HT1080 (cell line): ENCODE results near the gene NF2. TPM values are rescaled to one million over a fixed set of nuclear protein-coding genes. Genes with fewer than 3 reads are reported as not detected.
A peak's percentile ranks its signal among the peaks of the same experiment; 100 is the strongest.

Source experiments
- DNase-seq: peaks from one replicate; pipeline ENCODE4 v3.0.0-alpha.2; 2015; ENCODE audit warnings: low read depth
- total RNA-seq: library from RNA; depleted of rRNA; stranded (reverse); fragments of >200 nt; shearing (Covaris generic); gene quantifications from 2 replicates; pipeline ENCODE4 v1.2.3, GENCODE V29; 2014

The NF2 gene
- total RNA-seq, 1 experiment from 2014 or later = 209 TPM

DNA sequence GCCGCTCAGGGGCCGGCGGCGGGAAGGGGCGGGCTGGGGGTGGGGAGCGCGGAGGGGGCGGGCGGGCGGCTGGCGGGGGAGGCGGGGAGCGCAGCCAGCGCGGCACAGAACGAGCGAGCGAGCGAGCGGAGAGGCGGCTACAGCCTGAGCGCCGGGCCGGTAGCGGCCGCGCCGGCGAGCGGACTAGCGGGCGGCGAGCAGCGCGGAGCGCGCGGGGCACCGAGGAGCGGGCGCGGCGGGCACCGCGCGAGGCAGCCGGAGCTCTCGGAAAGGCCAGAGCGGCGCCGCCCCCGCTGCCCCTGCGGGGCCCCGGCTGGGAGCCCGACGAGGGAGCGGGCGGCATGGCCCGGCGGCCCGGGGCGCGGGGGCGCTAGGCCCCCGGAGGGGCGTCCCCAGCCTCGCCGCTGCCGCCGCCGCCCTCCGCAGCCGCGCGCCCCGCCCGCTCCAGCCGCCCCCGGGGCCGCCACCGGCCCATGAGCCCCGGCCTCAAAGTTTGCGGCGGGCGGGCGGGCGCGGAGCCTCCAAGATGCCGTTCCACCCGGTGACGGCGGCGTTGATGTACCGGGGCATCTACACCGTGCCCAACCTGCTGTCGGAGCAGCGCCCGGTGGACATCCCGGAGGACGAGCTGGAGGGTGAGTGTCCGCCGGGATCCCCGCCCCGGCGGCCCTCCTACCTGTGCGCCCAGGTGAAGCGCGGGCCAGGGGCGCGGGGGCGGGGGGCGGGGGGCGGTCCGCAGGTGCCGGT lies 116.6 kb downstream of the NF2 start, which contains the start of gene CABP7:
Gene CABP7 (plus strand): TSS at position 105 of the 747 bp plus-strand sequence. CDS start 422 bp downstream, at position 527.
- DNase-seq = no peak

DNA sequence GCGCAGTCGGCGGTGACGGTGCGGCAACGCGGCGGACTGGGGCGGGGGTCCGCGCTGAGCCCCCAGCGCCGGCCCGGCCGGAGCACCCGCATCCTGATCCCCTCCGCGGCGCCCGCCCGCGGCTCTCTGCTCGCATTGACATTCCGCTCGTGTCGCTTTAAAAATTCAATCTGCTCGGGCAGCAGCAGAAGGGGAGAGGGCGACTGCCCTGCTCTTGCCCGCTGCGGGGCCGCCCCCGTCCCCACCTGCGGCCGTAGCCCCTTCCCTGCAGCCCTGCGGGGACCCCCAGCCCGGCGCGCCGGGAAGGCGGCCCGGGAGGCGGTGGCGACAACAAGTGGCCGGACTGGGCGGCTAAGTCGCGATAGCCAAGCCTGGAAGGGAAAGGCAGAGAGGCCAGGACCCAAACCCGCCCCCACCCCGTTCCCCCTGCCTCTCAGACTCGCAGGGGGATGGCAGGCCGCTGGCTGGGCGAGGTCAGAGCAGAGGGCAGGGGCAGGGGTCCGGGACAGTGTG lies 117.4 kb downstream of the NF2 start:
- DNase-seq = no peak

DNA sequence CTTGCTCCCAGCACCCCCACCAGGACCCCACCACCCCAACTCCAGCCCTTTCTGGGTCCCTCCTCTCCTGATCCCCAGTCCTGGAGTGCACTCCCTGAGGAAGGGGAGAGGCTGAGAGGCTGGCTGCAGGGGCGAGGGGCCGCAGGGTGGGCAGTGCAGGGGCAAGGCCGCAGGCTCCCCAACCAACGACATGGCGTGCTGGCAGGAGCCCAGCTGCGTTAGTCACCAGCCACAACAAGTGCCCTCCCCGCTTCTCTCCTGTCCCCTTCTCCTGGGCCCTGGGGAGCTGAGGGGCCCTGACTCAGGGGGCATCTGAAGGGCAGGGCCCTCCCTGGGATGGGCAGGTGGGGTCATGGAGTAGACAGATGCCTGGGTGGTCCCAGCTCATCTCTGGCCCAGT lies 118.7 kb downstream of the NF2 start:
- peak; percentile 44 for DNase-seq

DNA sequence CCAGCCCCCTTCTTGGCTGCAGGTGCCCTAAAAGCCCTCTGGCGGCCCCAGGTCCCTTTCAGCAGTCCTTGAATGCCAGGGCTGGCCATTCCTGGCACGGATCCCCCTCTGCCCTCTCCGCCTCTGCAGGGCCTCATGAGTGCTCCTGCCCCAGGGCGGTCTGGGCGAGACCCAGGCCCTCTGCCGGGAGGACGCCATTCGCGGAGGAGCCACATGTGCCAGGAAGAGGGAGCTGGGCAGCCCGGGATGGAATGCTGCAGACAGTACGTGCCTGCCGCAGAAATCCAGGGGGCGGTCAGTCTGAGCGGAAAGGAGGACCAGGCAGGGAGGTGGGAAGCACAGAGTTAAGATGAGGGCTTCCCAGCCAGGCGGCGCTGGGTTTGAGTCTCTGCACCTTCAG lies 119.2 kb downstream of the NF2 start:
- DNase-seq = no peak

DNA sequence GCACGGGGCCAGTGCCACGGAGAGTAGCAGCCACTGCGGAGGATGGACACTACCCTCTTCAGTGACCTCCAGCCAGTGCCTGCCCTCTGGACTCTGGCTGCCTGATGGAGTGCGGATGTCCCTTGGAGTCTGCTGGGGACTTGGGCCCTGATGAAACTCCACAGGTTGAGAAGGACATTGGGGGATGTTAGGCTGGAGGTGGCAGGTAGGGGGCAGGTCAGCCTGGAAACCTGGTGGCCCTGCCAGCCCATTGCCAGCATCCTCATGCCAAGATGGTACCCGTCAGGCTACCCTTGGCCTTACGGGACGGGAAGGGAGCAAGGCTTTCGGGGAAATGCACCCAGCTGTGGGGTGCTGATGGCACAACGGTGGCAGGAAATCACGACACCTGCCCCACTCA lies 120.3 kb downstream of the NF2 start:
- DNase-seq = no peak

DNA sequence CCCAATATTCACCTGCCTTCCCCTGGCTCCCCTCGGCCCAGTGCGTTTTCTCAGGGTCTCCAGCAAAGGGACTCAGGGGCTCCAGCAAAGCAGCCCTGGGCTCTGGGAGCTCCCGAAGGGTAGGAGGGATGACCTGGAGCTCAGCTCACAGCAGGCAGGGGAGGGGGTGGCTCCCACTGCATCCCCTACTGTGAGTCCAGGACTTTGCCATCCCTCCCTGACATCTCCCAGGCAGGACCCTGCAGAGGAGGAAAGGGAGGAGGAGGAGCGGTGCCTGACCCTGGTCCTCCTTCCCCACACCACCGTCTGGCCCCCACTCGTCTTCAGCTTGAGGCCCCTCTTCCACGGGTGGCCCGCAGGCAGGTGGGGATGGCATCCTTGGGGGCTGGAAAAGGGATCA lies 121.4 kb downstream of the NF2 start:
- DNase-seq = no peak

DNA sequence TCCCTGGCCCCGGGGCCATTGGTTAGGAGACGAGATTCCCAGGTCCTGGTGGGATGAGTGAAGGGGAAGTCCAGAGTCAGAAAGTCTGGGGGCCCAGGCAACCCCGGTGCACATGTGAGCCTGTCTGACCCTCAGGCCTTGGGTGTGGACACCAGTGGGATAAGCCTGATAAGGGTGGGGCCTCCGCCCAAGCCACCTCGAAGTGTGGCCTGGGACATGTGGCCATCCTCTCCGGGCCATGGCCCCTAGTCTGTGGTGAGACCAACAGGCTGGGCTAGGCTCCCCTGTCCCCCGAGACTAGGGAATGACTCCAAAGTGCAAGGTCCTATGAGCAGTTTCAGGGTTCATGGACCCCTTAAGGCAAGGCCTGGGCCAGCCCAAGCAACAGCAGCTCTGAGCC lies 122.7 kb downstream of the NF2 start:
- DNase-seq = no peak

DNA sequence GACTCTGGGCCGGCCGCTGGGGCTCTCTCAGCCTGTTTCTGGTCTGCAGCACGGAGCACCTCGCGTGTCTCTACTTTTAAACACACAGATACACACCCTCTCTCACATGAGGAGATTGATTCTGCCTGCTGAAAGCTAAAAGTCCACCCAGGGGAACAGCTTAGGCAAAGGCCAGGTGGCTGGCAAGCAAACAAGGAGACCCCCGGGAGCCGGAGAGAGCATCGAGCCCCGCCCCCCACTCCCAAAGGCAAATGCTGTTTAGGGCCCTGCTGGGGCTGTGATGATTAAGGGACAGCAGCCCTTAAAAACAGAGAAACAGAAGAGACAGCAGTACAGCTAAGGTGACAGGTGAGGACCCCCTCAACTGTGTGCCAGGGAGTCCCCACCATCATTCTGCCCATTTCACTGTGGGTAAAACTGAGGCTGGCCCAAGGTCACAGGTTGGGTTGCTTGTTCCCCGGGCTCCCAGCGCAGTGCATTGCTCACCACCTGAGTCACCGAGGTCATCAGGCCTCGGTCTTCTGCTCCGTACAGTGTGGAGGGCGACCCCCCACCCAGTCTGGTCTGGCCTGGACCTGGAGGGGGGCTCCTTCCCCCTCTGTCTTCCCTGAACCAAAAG lies 123.2 kb downstream of the NF2 start:
- DNase-seq = peak; percentile 14

DNA sequence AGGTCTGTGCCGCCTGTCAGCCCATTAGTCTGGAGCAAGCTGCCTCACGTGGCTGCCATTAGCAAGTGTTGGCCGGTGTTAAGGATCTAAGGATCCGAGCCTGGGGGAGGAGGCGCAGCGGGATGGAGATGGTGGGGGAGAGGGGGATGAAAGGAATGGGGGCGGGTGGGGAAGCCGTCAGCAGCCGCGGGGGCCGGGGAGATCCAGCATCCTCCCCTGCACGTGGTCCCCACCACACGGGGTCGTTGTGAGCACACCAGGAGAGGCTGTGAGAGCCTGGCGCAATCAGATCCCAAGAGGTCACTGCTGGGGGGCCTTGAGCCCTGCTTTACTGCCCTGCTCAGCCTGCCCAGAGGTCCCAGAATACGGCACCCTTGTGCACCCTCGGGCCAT lies 123.7 kb downstream of the NF2 start:
- DNase-seq = no peak

DNA sequence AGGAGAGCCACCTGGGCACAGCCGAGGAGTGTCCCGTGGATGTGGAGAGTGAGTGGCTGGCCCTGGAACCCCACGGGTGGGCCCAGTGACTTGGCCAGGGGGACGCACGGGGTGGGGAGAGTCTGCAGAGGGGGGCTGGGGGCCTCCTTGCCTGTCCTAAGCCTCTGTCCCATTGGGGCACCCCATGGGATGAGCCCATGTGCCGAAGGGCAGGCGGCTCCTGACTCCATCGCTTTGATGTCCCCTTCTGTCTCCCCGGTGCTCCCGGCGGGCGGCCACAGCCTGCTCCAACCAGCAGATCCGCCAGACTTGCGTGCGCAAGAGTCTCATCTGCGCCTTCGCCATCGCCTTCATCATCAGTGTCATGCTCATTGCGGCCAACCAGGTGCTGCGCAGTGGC lies 125.7 kb downstream of the NF2 start:
- DNase-seq = no peak

DNA sequence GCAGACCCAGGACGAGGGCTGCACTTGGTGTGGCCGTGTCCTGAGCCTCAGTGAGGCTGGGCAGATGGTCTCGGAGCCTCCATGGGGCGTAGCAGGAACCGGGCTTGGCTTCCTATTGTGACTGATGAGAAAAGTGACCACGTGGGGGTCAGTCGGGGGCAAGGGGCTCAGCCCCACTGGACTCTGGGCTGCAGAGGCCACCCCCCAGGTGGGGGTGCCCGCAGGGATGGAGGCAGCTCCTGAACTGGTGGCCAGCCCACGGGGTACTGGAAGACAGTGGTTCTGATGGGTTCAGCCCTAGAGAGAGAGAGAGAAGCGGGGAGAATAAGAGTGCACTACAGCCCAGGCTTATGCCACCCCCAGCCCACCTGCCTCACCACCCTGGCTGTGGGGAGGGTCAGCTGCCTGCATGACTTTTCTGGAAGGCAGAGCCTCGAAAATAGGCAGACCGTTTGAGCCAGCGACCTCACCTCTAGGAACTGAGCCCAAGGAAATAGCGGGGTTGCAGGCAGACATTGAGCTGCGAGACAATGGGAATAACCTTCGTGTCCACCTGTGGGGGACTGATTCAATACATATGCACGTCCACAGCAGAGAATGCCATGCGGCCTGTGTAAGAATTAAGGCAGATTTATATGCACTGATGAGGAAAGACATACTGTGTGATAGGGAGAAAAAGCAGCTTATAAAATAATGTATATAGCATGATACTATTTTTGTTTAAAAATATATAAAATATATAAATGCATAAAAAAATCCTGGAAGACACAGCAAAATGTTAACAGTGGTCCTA lies 127.8 kb downstream of the NF2 start:
- no peak for DNase-seq

DNA sequence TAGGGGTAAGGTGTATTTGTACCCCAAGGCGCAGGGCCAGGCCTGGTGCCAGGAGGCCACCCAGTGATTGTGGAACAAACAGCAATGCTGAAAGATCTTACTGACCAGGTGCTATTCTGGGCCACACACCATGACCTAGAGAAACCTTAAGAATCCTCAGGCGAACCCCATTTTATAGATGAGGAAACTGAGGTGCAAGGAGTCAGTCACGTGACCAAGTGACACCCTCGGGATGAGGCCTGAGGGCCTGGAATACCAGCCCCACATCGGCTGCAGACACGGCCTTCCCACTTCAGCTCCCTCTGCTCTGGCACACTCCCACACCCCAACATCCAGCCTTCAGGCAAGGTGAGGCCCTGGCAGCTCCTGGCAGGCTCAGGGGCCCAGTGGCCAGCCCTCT lies 129.4 kb downstream of the NF2 start:
- no peak for DNase-seq

DNA sequence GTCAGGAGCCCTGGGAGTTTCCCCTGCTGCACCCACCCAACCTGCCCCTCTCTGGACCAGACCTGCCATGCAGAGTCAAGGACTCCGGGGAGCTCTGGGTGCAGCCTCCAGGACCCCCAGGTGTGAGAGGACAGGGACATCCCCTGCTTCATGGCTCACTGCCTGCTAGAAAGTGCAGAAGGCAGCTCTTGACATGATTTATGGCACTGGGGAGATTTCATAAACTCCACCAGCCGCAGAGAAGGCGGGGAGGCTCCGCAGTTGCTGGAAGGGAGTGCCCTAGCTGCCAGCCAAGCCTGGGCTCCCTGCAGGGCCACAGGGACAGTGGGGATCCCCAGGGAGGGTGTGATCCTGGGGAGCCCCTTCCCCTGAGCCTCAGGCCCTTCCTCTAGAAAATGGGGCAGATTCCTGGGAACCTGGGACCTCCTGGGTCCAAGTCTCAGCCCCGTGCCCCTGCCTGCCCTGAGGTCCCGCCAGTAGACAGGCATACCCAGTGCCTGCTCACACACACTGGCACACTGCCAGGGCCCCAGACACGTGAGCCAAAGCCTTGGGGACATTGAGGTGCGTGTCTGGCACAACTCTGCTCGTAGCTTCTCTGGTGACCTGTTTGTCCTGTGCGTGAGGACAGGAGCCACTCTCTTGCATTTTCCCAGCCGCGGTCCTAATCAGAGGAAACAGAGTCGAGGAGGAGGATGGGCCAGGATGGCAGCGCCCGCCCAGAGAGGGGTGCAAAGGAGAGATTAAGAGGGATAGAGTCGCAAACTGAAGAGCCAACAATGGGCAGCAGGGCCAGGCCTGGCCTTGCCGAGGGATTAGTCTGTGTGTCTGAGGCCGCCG lies 130.1 kb downstream of the NF2 start:
- no peak for DNase-seq

DNA sequence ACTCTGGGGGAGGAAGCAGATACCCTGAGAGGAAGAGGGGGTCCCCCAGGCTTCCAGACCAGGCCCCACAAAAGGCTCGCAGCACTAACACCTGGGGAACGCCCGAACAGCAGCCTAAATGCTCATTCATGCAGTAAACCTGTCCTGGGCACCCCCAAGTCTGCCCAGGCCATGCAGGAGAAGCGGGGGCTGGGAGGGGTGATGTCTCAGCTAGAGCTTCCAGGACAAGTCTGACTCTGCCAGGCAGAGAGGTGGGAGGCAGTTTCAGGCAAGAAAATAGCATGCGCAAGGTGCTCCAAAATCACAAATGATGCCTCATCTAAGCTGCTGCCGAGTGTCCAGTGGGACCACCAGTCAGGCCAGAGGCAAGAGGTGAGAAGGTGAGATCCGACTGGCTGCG lies 131.0 kb downstream of the NF2 start:
- no peak for DNase-seq

DNA sequence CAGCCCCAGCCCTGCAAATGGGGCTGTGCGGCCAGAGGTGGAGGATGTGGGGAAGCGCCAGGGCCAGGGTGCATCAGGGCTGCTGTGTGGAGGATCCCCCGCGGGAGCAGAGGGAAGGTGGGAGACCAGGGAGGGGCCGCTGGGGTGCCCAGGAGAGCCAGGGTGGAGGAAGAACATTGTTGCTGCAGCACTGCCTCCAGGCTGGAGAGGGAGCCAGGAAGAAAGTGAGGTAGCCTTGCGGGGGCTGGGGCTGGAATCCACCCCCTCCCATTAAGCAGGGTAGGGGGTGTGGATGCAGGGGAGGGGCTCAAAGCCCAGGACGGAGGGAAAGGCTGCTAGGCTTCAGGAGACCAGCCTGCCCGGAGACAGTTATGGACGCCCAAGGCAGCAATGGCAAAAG lies 131.4 kb downstream of the NF2 start:
- no peak for DNase-seq

DNA sequence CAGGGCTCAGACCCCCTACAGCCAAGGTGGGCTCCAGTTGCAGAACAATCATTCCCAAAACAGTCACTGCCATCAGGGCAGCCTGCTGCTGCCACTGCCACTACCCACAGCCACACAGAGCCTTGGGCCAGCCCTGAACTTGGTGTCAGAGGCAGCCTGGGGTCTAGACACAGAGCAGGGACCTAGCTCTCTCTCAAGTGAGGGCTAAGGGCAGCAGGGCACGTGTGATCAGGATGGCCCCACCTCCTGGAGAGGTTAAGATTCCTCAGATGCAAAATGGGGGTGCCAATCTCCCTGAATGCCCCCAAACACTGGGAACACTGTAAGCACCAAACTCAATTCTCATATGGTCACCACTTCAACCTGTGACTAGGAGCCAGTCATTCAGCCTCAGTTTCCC lies 132.0 kb downstream of the NF2 start:
- no peak for DNase-seq

DNA sequence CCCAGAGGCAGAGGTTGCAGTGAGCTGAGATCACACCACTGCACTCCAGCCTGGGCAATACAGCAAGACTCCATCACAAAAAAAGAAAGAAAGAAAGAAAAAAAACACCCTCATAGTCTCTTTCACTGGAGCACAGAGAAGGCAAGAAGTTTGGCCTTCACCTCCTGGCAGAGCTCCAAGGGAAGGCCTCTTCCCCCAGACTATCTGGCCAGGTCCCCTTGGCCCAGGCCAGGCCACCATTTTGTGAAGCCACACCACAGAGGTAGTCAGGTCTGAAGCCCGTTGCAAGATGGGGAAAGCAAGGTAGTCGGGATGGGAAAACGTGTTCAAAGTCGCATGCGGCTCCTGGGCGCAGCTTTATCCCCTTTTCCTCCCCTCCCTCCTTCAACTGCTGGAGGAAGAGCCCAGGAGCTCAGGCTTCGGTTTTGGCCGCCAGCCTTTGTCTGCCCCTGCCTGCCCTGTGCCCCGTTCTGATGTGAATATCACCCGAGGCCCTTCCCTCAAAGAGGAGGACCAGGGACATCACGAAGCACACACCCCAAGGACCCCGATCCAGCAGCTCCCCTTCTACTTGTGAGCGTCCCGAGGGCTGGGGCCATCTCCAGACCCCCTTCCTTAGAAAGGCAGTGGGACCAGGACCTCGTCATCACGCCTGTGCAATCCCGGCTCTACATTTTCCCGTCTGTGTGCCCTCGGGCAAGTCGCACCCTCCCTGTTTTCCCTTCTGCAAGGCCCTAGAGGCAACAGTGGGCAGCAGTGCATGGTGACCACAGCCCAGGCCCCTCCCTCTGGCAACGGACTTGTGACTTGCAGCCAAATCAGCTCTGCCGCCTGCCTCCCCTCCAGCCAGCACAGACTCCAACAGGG lies 134.1 kb downstream of the NF2 start:
- no peak for DNase-seq

DNA sequence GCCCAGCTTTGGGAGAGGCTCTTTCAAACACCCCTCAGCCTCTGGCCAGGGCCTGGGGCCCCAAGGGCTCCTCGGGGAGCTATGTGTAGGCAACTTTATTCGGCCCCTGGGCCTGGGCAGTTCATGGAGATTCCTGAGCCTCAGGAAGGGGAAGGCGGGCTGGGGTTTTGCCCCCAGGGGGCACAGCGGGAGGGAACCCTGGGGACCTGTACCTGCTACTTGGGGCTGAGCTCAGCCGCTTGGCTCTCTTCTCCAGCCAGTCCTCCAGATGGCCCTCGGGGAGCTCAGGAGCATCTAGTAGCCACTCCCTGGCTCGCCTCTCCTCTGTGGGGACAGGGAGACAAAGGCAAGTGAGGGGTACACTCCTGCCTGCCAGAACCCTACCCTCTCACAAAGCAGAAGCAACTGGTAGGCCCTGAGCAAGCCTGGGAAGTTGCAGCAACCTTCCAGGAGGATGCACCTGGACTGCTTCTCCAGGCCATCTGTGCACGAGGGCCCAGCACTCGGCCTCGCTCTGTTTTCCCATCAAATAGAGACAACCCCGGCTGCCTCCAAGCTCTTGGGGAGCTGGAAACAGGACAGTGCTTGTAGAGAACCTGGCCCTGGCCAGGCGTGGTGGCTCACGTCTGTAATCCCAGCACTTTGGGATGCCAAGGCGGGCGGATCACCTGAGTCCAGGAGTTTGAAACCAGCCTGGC lies 134.8 kb downstream of the NF2 start:
- DNase-seq = no peak

DNA sequence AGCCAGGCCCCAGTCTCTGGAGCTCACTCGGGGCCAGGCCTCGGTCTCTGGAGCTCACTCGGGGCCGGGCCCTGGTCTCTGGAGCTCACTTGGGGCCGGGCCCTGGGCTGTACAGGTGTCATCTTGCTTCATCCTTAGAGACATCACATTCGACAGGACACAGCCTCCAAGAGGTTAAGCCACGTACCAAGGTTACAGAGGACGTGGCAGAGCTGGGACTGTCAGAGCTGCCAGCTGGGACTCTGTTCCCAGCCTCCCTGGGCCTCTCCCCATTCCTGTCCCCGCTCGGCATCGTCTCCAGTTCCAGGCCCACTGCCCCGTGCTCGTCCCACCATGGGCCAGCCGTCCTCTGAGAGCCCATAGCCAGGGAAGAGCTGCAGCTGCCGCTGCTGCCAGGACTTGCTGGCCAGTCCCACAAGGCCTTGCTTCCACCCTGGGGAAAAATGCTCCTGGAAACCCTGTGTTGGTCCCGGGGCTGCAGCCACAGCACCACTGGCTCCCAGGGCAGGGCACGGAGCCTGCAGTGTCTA lies 136.0 kb downstream of the NF2 start:
- no peak for DNase-seq
